Measurements from ENCODE around the gene ZBTB32. TPM values are rescaled to one million over a fixed set of nuclear protein-coding genes. Genes with fewer than 3 reads are reported as not detected.

The ZBTB32 gene
- total RNA-seq, 1 donor from 2014 or later = not detected

GRCh38 chr19:35720648-35721047 is 16.3 kb downstream of the ZBTB32 start:
- Histone ChIP-seq H3F3A (ENCODE audit: low read depth) (peaks cover 16% of the 10 kb centered on the region), H3K4me3 (no peak overlapping the region), H3K4me2 (no peak overlapping the region), H3K27me3 (peaks cover 3% of the 10 kb centered on the region), H3K9ac (no peak overlapping the region), H4K20me1 (ENCODE audit: low read depth) (peaks cover 23% of the 10 kb centered on the region), H3K4me1 (peaks cover 10% of the 10 kb centered on the region), H3K9me3 (ENCODE audit: low read depth) (no peaks in the 10 kb centered on the region), H3K79me2 (ENCODE audit: low read depth) (peaks cover 22% of the 10 kb centered on the region), H3K36me3 (no peaks in the 10 kb centered on the region), H3K27ac (no peak overlapping the region), H2AFZ (replicated peaks) (no peak overlapping the region)
- Mint-ChIP-seq H3K27ac (no peak overlapping the region), H3K36me3 (peaks cover 27% of the 10 kb centered on the region), H3K27me3 (ENCODE audit: insufficient read depth, low read depth) (peaks cover 6% of the 10 kb centered on the region), H3K4me1 (peaks cover 22% of the 10 kb centered on the region), H3K4me3 (peak overlapping the region; percentile 69), H3K9me3 (no peaks in the 10 kb centered on the region)
- no peak for TF ChIP-seq EZH2phosphoT487 (IDR thresholded peaks at IDR 0.05)
- TF ChIP-seq CTCF (IDR thresholded peaks at IDR 0.05) = no peak
- TF ChIP-seq EZH2 (IDR thresholded peaks at IDR 0.05) = no peak
- no peak for DNase-seq (ENCODE audit: low spot score)

GRCh38 chr19:35721374-35721773 is 17.0 kb downstream of the ZBTB32 start:
- Histone ChIP-seq H3K36me3 (no peaks in the 10 kb centered on the region), H3K27ac (no peak overlapping the region), H3K4me1 (peaks cover 5% of the 10 kb centered on the region), H3F3A (ENCODE audit: low read depth) (peaks cover 9% of the 10 kb centered on the region), H3K27me3 (no peaks in the 10 kb centered on the region), H4K20me1 (ENCODE audit: low read depth) (peaks cover 23% of the 10 kb centered on the region), H3K9ac (no peak overlapping the region), H3K4me3 (no peak overlapping the region), H3K9me3 (ENCODE audit: low read depth) (no peaks in the 10 kb centered on the region), H2AFZ (replicated peaks) (no peak overlapping the region), H3K79me2 (ENCODE audit: low read depth) (peaks cover 22% of the 10 kb centered on the region), H3K4me2 (no peak overlapping the region)
- TF ChIP-seq EZH2 (IDR thresholded peaks at IDR 0.05) = no peak
- no peak for TF ChIP-seq CTCF (IDR thresholded peaks at IDR 0.05)
- TF ChIP-seq EZH2phosphoT487 (IDR thresholded peaks at IDR 0.05) = no peak
- Mint-ChIP-seq H3K4me1 (peaks cover 14% of the 10 kb centered on the region), H3K36me3 (peaks cover 32% of the 10 kb centered on the region), H3K27me3 (ENCODE audit: insufficient read depth, low read depth) (peaks cover 7% of the 10 kb centered on the region), H3K27ac (no peak overlapping the region), H3K9me3 (no peaks in the 10 kb centered on the region), H3K4me3 (no peak overlapping the region)
- no peak for DNase-seq (ENCODE audit: low spot score)

- TF ChIP-seq EZH2phosphoT487 (IDR thresholded peaks at IDR 0.05) (no peak), EZH2 (IDR thresholded peaks at IDR 0.05) (no peak), CTCF (IDR thresholded peaks at IDR 0.05) (no peak)
- peaks cover 5% of the 10 kb centered on the region for H3K4me1 ChIP-seq
- H3K4me3 Mint-ChIP-seq = peak overlapping the region; percentile 21
- DNase-seq (ENCODE audit: low spot score) = no peak
- H3K36me3 ChIP-seq = no peaks in the 10 kb centered on the region
- H3K27me3 Mint-ChIP-seq (ENCODE audit: insufficient read depth, low read depth) = peaks cover 10% of the 10 kb centered on the region
- H3K9me3 ChIP-seq (ENCODE audit: low read depth) = no peaks in the 10 kb centered on the region
- H4K20me1 ChIP-seq (ENCODE audit: low read depth) = peaks cover 23% of the 10 kb centered on the region
- H3K27ac ChIP-seq = no peak overlapping the region
- H3K79me2 ChIP-seq (ENCODE audit: low read depth) = peaks cover 22% of the 10 kb centered on the region
- H3K36me3 Mint-ChIP-seq = peaks cover 34% of the 10 kb centered on the region
- H3K4me2 ChIP-seq = no peak overlapping the region
- H3K4me3 ChIP-seq = no peak overlapping the region
- H3K9ac ChIP-seq = no peak overlapping the region
- no peaks in the 10 kb centered on the region for H3K9me3 Mint-ChIP-seq
- no peaks in the 10 kb centered on the region for H3K27me3 ChIP-seq
- no peak overlapping the region for H3K27ac Mint-ChIP-seq
- H3K4me1 Mint-ChIP-seq = peaks cover 9% of the 10 kb centered on the region
- H3F3A ChIP-seq (ENCODE audit: low read depth) = peaks cover under 1% of the 10 kb centered on the region
- no peak overlapping the region for H2AFZ ChIP-seq (replicated peaks)
Observed at GRCh38 chr19:35722461-35722860, 18.1 kb downstream of the ZBTB32 start.
